Endodermal cell (in vitro differentiated cells): Measurements from ENCODE around the gene C3orf49. TPM values are rescaled to one million over a fixed set of nuclear protein-coding genes. Genes with fewer than 3 reads are reported as not detected.

Source experiments
- DNase-seq: peaks from one replicate; pipeline ENCODE4 v3.0.0-alpha.2; 2017
- H3K27ac ChIP-seq: 2 replicates; pipeline ENCODE4 v1.5.1; 2013; ENCODE audit warnings: mild to moderate bottlenecking, low read depth, low read length, moderate library complexity
- H3K27me3 ChIP-seq: 2 replicates; pipeline ENCODE4 v1.6.1; 2013; ENCODE audit warnings: mild to moderate bottlenecking, low read length, moderate library complexity; ENCODE audit not compliant: insufficient read depth, control insufficient read depth, poor library complexity, severe bottlenecking
- H3K36me3 ChIP-seq: 2 replicates; pipeline ENCODE4 v1.7.0; 2013; ENCODE audit warnings: mild to moderate bottlenecking, low read length, moderate library complexity; ENCODE audit not compliant: control insufficient read depth, insufficient read depth
- H3K4me1 ChIP-seq: one replicate; pipeline ENCODE4 v1.7.0; 2013; ENCODE audit warnings: low read length; ENCODE audit not compliant: control insufficient read depth, insufficient read depth
- H3K4me3 ChIP-seq: 2 replicates; pipeline ENCODE4 v1.5.1; 2013; ENCODE audit warnings: mild to moderate bottlenecking, low read length, moderate library complexity
- H3K9ac ChIP-seq: 2 replicates; pipeline ENCODE4 v1.6.1; 2013; ENCODE audit warnings: mild to moderate bottlenecking, low read length, moderate library complexity; ENCODE audit not compliant: poor library complexity, severe bottlenecking; ENCODE audit errors: extremely low read depth
- H3K9me3 ChIP-seq: 2 replicates; pipeline ENCODE4 v1.6.1; 2013; ENCODE audit warnings: mild to moderate bottlenecking, low read length, moderate library complexity; ENCODE audit not compliant: control insufficient read depth
- H3K27ac Mint-ChIP-seq: 2 replicates; pipeline ENCODE4 v1.8.0; 2020; ENCODE audit warnings: mixed read lengths
- H3K27me3 Mint-ChIP-seq: 2 replicates; pipeline ENCODE4 v1.8.0; 2021; ENCODE audit warnings: mild to moderate bottlenecking, mixed read lengths; ENCODE audit not compliant: insufficient read depth
- H3K36me3 Mint-ChIP-seq: 2 replicates; pipeline ENCODE4 v1.8.0; 2020; ENCODE audit warnings: low read depth, mixed read lengths
- H3K4me1 Mint-ChIP-seq: 2 replicates; pipeline ENCODE4 v1.8.0; 2020; ENCODE audit warnings: mixed read lengths
- H3K4me3 Mint-ChIP-seq: 2 replicates; pipeline ENCODE4 v1.8.0; 2020; ENCODE audit warnings: mild to moderate bottlenecking, moderate library complexity, mixed read lengths
- H3K9me3 Mint-ChIP-seq: 2 replicates; pipeline ENCODE4 v1.8.0; 2020; ENCODE audit warnings: mild to moderate bottlenecking, mixed read lengths
- WGBS, 2 experiments: methylation state at CpG; one replicate each; pipeline versions ENCODE4 v1.1.5 to v1.1.7; 2013; ENCODE audit warnings: missing lambda C conversion rate in 2 of 2, mixed read lengths in 1 of 2; ENCODE audit not compliant: insufficient coverage in 1 of 2, insufficient read length in 1 of 2; 5-methylcytosine and 5-hydroxymethylcytosine counted together
- total RNA-seq, 2 donors: library from RNA; stranded (reverse); fragmentation: NEBNext Ultra II Directional in 1 of 2; extraction: Animal tissue kit (Norgen Biotek cat#: 25700) in 1 of 2; gene quantifications; 2 replicates in 1 of 2; 3 replicates in 1 of 2; pipeline ENCODE4 v1.2.1, GENCODE V29; 2021
- TF ChIP-seq, protein P1 (sequence below): fragments of 200-600 bp; sonication (generic); conservative IDR thresholded peaks from 2 replicates; pipeline ENCODE4 v1.5.0; 2021; ENCODE audit warnings: antibody characterized with exemption, mild to moderate bottlenecking

C3orf49 gene
- total RNA-seq, 2 donors from 2014 or later: not detected

DNA sequence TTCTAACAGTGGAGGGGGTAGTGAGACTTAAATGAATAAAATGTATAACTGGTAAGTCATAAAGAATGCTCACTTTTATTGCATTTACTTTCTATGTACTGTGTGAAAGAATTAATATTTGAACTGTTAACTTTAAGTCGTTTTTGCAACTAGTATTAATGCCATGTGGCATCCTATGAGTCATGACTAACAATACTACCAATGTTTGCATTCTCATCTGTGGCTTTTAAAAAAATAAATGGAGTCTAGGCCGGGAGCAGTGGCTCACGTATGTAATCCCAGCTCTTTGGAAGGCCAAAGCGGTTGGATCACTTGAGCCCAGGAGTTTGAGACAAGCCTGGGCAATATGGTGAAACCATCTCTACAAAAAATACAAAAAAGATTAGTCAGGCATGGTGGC, 5.2 kb downstream of the C3orf49 start:
- Mint-ChIP-seq H3K27me3 (no peaks in the 10 kb centered on the region), H3K4me3 (no peak overlapping the region), H3K36me3 (peaks cover 12% of the 10 kb centered on the region), H3K27ac (no peak overlapping the region), H3K9me3 (no peaks in the 10 kb centered on the region), H3K4me1 (peaks cover 23% of the 10 kb centered on the region)
- WGBS, 2 experiments: 89 to 90% methylated on average over 3 to 4 of the region's 4 CpGs
- Histone ChIP-seq H3K9me3 (peaks cover 3% of the 10 kb centered on the region), H3K9ac (no peak overlapping the region), H3K36me3 (peaks cover 14% of the 10 kb centered on the region), H3K27ac (no peak overlapping the region), H3K4me1 (peaks cover 13% of the 10 kb centered on the region), H3K27me3 (no peaks in the 10 kb centered on the region), H3K4me3 (no peak overlapping the region)
- TF ChIP-seq, protein P1, sequence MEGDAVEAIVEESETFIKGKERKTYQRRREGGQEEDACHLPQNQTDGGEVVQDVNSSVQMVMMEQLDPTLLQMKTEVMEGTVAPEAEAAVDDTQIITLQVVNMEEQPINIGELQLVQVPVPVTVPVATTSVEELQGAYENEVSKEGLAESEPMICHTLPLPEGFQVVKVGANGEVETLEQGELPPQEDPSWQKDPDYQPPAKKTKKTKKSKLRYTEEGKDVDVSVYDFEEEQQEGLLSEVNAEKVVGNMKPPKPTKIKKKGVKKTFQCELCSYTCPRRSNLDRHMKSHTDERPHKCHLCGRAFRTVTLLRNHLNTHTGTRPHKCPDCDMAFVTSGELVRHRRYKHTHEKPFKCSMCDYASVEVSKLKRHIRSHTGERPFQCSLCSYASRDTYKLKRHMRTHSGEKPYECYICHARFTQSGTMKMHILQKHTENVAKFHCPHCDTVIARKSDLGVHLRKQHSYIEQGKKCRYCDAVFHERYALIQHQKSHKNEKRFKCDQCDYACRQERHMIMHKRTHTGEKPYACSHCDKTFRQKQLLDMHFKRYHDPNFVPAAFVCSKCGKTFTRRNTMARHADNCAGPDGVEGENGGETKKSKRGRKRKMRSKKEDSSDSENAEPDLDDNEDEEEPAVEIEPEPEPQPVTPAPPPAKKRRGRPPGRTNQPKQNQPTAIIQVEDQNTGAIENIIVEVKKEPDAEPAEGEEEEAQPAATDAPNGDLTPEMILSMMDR: no peak
- DNase-seq: no peak

DNA sequence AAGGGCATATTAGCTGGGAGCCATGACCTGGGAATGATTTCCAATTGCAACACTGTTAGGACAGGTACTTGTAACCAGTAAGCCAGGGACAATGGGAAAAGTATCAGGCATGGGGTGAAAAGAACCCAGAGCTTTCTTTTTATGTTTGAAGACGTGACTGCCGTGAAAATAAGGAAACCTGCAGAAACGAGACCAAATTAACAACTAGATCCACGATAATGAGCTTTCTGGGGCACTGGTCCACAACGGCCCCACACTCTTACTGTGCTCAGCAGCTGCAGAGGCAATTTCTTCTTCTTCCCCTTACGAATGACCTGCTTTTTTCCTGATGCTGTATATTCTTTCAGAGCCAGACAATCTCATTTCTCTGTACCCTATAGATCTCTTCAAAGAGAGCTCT, 11.4 kb downstream of the C3orf49 start:
- Histone ChIP-seq H3K4me3 (no peak overlapping the region), H3K27me3 (no peaks in the 10 kb centered on the region), H3K36me3 (peaks cover 58% of the 10 kb centered on the region), H3K27ac (no peak overlapping the region), H3K9me3 (peaks cover 4% of the 10 kb centered on the region), H3K4me1 (peaks cover 18% of the 10 kb centered on the region), H3K9ac (no peak overlapping the region)
- Mint-ChIP-seq H3K4me1 (peaks cover 25% of the 10 kb centered on the region), H3K4me3 (no peak overlapping the region), H3K27ac (no peak overlapping the region), H3K36me3 (peaks cover 45% of the 10 kb centered on the region), H3K9me3 (no peaks in the 10 kb centered on the region), H3K27me3 (no peaks in the 10 kb centered on the region)
- TF ChIP-seq, protein P1: no peak
- WGBS, 2 experiments: 90 to 100% methylated on average over 6 of the region's 6 CpGs
- no peak for DNase-seq

DNA sequence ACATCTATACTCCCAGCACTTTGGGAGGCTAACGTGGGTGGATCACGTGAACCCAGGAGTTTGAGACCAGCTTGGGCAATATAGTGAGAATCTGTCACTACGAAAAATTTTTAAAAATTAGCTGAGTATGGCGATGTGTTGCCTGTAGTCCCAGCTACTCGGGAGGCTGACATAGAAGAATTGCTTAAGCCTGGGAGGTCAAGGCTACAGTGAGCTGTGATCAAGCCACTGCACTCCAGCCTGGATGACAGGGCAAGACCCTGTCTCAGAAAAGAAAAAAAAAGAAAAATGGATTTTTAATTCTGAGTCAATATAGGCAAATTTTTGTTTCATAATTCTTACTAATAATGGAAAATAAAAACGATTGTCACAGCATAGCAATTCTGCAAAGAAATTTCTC, 13.3 kb downstream of the C3orf49 start:
- H3K36me3 ChIP-seq: peaks cover 74% of the 10 kb centered on the region
- H3K4me3 ChIP-seq: no peak overlapping the region
- Mint-ChIP-seq H3K27ac (no peak overlapping the region), H3K27me3 (no peaks in the 10 kb centered on the region), H3K9me3 (no peaks in the 10 kb centered on the region), H3K36me3 (peaks cover 53% of the 10 kb centered on the region), H3K4me3 (no peak overlapping the region), H3K4me1 (peaks cover 8% of the 10 kb centered on the region)
- TF ChIP-seq, protein P1: no peak
- H3K4me1 ChIP-seq: peaks cover 9% of the 10 kb centered on the region
- WGBS, 2 experiments: 96 to 100% methylated on average over 5 to 6 of the region's 6 CpGs
- no peak overlapping the region for H3K27ac ChIP-seq
- no peaks in the 10 kb centered on the region for H3K27me3 ChIP-seq
- DNase-seq: no peak
- H3K9ac ChIP-seq: no peak overlapping the region
- H3K9me3 ChIP-seq: peaks cover 4% of the 10 kb centered on the region
